Suprapubic skin (tissue), 4 donors: Measurements from ENCODE around the gene CEP131. TPM values are rescaled to one million over a fixed set of nuclear protein-coding genes. Genes with fewer than 3 reads are reported as not detected.

Source experiments
- DNase-seq, 2 donors: peaks; one replicate each; pipeline ENCODE4 v3.0.0-alpha.2; 2019; ENCODE audit warnings: low spot score in 2 of 2
- H3K27ac ChIP-seq: fragments of 200-600 bp; sonication (generic); one replicate; pipeline ENCODE4 v1.5.1; 2019
- H3K27me3 ChIP-seq: fragments of 200-600 bp; sonication (generic); one replicate; pipeline ENCODE4 v1.5.1; 2019
- H3K36me3 ChIP-seq: fragments of 200-600 bp; sonication (generic); one replicate; pipeline ENCODE4 v1.5.1; 2019
- H3K4me1 ChIP-seq: fragments of 200-600 bp; sonication (generic); one replicate; pipeline ENCODE4 v1.5.1; 2019
- H3K4me3 ChIP-seq: fragments of 200-600 bp; sonication (generic); one replicate; pipeline ENCODE4 v1.5.1; 2019; ENCODE audit warnings: mild to moderate bottlenecking
- H3K9me3 ChIP-seq: fragments of 200-600 bp; sonication (generic); one replicate; pipeline ENCODE4 v1.5.1; 2019
- CTCF ChIP-seq, 2 donors: fragments of 200-600 bp in 1 of 2; fragments of 450-650 bp in 1 of 2; sonication (generic) in 1 of 2; IDR thresholded peaks; one replicate each; pipeline ENCODE4 v1.5.1; 2016 to 2019; ENCODE audit warnings: antibody characterized with exemption in 2 of 2, mild to moderate bottlenecking in 1 of 2, moderate library complexity in 1 of 2
- EP300 ChIP-seq: sonication (generic); formaldehyde crosslinking; IDR thresholded peaks from one replicate; pipeline ENCODE4 v1.6.1; 2017; ENCODE audit warnings: antibody characterized with exemption
- POLR2A ChIP-seq, 2 donors: fragments of 450-650 bp; IDR thresholded peaks; one replicate each; pipeline ENCODE4 v1.6.1; 2017; ENCODE audit warnings: antibody characterized with exemption in 2 of 2, mild to moderate bottlenecking in 2 of 2, moderate library complexity in 2 of 2
- POLR2AphosphoS5 ChIP-seq, 3 donors: sonication (generic); formaldehyde crosslinking; IDR thresholded peaks; one replicate each; pipeline ENCODE4 v1.6.1; 2017; ENCODE audit warnings: antibody characterized with exemption in 3 of 3
- WGBS: methylation state at CpG from one replicate; pipeline ENCODE4 v1.1.5; 2018; 5-methylcytosine and 5-hydroxymethylcytosine counted together
- total RNA-seq, 4 donors: library from RNA; depleted of rRNA; stranded (reverse); fragments of >200 nt; gene quantifications; one replicate each; pipeline ENCODE4 v1.1.0, GENCODE V29; 2016

CEP131 gene
- total RNA-seq, 4 donors from 2014 or later, result 4.2 to 9.5 (median 8.0) TPM

DNA sequence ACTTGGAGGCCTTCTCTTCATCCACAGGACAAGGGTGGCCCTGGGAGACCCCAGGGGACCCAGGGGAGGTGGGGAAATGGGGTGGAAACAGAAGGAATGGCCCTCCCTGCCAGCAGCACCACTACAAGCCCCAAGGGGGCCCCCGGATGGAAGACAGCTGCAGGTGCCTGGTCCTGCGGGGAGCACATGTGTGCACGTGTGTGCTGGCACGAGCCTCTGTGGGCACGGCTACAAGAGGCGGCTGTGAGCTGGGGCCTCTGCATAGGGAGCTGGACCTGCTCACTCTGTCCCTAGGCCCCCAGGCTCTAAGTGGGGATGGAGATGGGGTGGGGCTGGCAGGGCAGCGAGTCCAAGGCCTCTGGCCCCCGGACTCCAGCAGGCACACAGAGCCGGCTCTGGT lies 43.5 kb downstream of the CEP131 start:
- Histone ChIP-seq H3K36me3 (no peaks in the 10 kb centered on the region), H3K27ac (no peak overlapping the region), H3K4me3 (no peak overlapping the region), H3K27me3 (peaks cover 10% of the 10 kb centered on the region), H3K9me3 (no peaks in the 10 kb centered on the region), H3K4me1 (no peaks in the 10 kb centered on the region)
- no peak for TF ChIP-seq CTCF (IDR thresholded peaks at IDR 0.05)
- TF ChIP-seq POLR2AphosphoS5 (IDR thresholded peaks at IDR 0.05), result no peak
- no peak for TF ChIP-seq EP300
- TF ChIP-seq POLR2A (IDR thresholded peaks at IDR 0.05), result no peak
- 60% methylated on average over 1 of the region's 9 CpGs for WGBS
- no peak for DNase-seq

GRCh38 chr17:81178136-81179091 lies 44.4 kb downstream of the CEP131 start:
- TF ChIP-seq EP300 (no peak), POLR2A (IDR thresholded peaks at IDR 0.05) (no peak), CTCF (IDR thresholded peaks at IDR 0.05) (no peak), POLR2AphosphoS5 (IDR thresholded peaks at IDR 0.05) (no peak)
- H3K36me3 ChIP-seq, result no peaks in the 10 kb centered on the region
- peaks cover 2% of the 10 kb centered on the region for H3K27me3 ChIP-seq
- 93% methylated on average over 17 of the region's 25 CpGs for WGBS
- H3K27ac ChIP-seq, result no peak overlapping the region
- no peak for DNase-seq
- no peak overlapping the region for H3K4me3 ChIP-seq
- H3K4me1 ChIP-seq, result no peaks in the 10 kb centered on the region
- no peaks in the 10 kb centered on the region for H3K9me3 ChIP-seq

GRCh38 chr17:81176666-81177065 lies 46.1 kb downstream of the CEP131 start:
- 89% methylated on average over 7 of the region's 7 CpGs for WGBS
- Histone ChIP-seq H3K27ac (no peak overlapping the region), H3K4me1 (peaks cover 3% of the 10 kb centered on the region), H3K27me3 (no peaks in the 10 kb centered on the region), H3K36me3 (no peaks in the 10 kb centered on the region), H3K9me3 (no peaks in the 10 kb centered on the region), H3K4me3 (no peak overlapping the region)
- no peak for DNase-seq
- TF ChIP-seq POLR2AphosphoS5 (IDR thresholded peaks at IDR 0.05) (no peak), CTCF (IDR thresholded peaks at IDR 0.05) (no peak), EP300 (no peak), POLR2A (IDR thresholded peaks at IDR 0.05) (no peak)

DNA sequence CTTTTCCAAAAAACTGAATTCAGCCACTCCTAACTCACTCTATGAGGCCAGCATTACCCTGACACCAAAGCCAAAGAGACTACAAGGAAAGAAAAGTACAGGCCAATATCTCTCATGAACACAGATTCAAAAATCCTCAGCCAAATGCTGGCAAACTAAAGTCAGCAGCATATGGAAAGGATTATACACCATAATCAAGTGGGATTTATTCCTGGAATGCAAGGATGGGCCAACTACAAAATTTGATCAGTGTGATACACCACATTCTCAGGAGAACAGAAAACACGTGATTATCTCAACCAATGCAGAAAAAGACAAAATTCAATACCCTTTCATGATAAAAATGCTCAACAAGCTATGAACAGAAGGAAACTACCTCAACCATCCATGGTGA lies 49.0 kb downstream of the CEP131 start:
- 76% methylated on average over 1 of the region's 1 CpG for WGBS

More for the DNA sequence above, 49.0 kb downstream of the CEP131 start:
- Histone ChIP-seq H3K27me3 (no peaks in the 10 kb centered on the region), H3K36me3 (no peaks in the 10 kb centered on the region), H3K4me1 (peaks cover 3% of the 10 kb centered on the region), H3K27ac (no peak overlapping the region), H3K4me3 (no peak overlapping the region), H3K9me3 (no peaks in the 10 kb centered on the region)
- TF ChIP-seq POLR2AphosphoS5 (IDR thresholded peaks at IDR 0.05) (no peak), EP300 (no peak), CTCF (IDR thresholded peaks at IDR 0.05) (no peak), POLR2A (IDR thresholded peaks at IDR 0.05) (no peak)
- no peak for DNase-seq
